GM23248 (cell line): ENCODE results near the gene C14orf93. TPM values are rescaled to one million over a fixed set of nuclear protein-coding genes. Genes with fewer than 3 reads are reported as not detected.
"Not testable (repeated sequence)": the region's sequence is repeated elsewhere in the genome, so short reads cannot be mapped to it uniquely, and the experiment has no call there.

ENCODE experiments used
- DNase-seq: peaks from one replicate; pipeline ENCODE4 v3.0.0-alpha.2; 2015
- H2AFZ ChIP-seq: fragments of 200-600 bp; sonication (generic); 2 replicates; pipeline ENCODE4 v1.6.1; 2016; ENCODE audit warnings: antibody characterized with exemption
- H3F3A ChIP-seq: fragments of 200-600 bp; sonication (generic); 2 replicates; pipeline ENCODE4 v1.6.1; 2016; ENCODE audit warnings: mild to moderate bottlenecking, antibody characterized with exemption, mixed run types; ENCODE audit not compliant: insufficient read depth
- H3K27ac ChIP-seq: fragments of 200-600 bp; sonication (generic); 2 replicates; pipeline ENCODE4 v1.5.1; 2016; ENCODE audit warnings: mild to moderate bottlenecking
- H3K27me3 ChIP-seq: fragments of 200-600 bp; sonication (generic); replicated peaks from 2 replicates; pipeline ENCODE4 v1.6.1; 2016; ENCODE audit warnings: mild to moderate bottlenecking; ENCODE audit not compliant: insufficient read depth
- H3K36me3 ChIP-seq: fragments of 200-600 bp; sonication (generic); 2 replicates; pipeline ENCODE4 v1.6.1; 2016; ENCODE audit warnings: low read depth, mild to moderate bottlenecking
- H3K4me1 ChIP-seq: fragments of 200-600 bp; sonication (generic); 2 replicates; pipeline ENCODE4 v1.6.1; 2016; ENCODE audit warnings: mild to moderate bottlenecking; ENCODE audit not compliant: insufficient read depth
- H3K4me2 ChIP-seq: fragments of 200-600 bp; sonication (generic); one replicate; pipeline ENCODE4 v1.6.1; 2016; ENCODE audit warnings: mild to moderate bottlenecking; ENCODE audit not compliant: unreplicated experiment
- H3K4me3 ChIP-seq: fragments of 200-600 bp; sonication (generic); 2 replicates; pipeline ENCODE4 v1.5.1; 2016; ENCODE audit warnings: mild to moderate bottlenecking
- H3K79me2 ChIP-seq: fragments of 200-600 bp; sonication (generic); 2 replicates; pipeline ENCODE4 v1.6.1; 2016; ENCODE audit warnings: mild to moderate bottlenecking; ENCODE audit not compliant: insufficient read depth
- H3K9ac ChIP-seq: fragments of 200-600 bp; sonication (generic); 2 replicates; pipeline ENCODE4 v1.6.1; 2016; ENCODE audit warnings: mild to moderate bottlenecking
- H3K9me2 ChIP-seq: fragments of 200-600 bp; sonication (generic); 2 replicates; pipeline ENCODE4 v1.6.1; 2016; ENCODE audit warnings: mixed run types, mild to moderate bottlenecking, moderate library complexity; ENCODE audit not compliant: insufficient read depth
- H3K9me3 ChIP-seq: fragments of 200-600 bp; sonication (generic); one replicate; pipeline ENCODE4 v1.6.1; 2017; ENCODE audit warnings: low read depth
- H4K20me1 ChIP-seq: fragments of 200-600 bp; sonication (generic); 2 replicates; pipeline ENCODE4 v1.6.0; 2016; ENCODE audit not compliant: insufficient read depth
- EZH2 ChIP-seq: fragments of 200-600 bp; sonication (generic); IDR thresholded peaks from 2 replicates; pipeline ENCODE4 v1.6.1; 2018; ENCODE audit warnings: antibody characterized with exemption, mild to moderate bottlenecking; ENCODE audit not compliant: insufficient read depth, poor library complexity, severe bottlenecking
- EZH2phosphoT487 ChIP-seq: fragments of 200-600 bp; sonication (generic); IDR thresholded peaks from 2 replicates; pipeline ENCODE4 v1.6.1; 2018; ENCODE audit warnings: antibody characterized with exemption, moderate library complexity, mild to moderate bottlenecking, low read depth; ENCODE audit not compliant: insufficient read depth
- WGBS, 2 experiments: methylation state at CpG; one replicate each; pipeline ENCODE4 v1.1.6; 2015 to 2017; ENCODE audit warnings: low lambda C conversion rate in 2 of 2, low coverage in 1 of 2; ENCODE audit errors: missing lambda C conversion rate in 2 of 2; 5-methylcytosine and 5-hydroxymethylcytosine counted together
- in situ Hi-C: fragments of 300-500 bp; cut with MboI; formaldehyde crosslinking; loops from 2 replicates; pipeline ENCODE4 v1.15.0; 2020
- polyA plus RNA-seq: library from polyadenylated mRNA; unstranded; fragments of >200 nt; fragmentation: Nextera tagmentation; extraction: Ambion mirVana; gene quantifications from 2 replicates; pipeline ENCODE4 v1.2.1, GENCODE V29; 2016
- total RNA-seq: library from RNA; depleted of rRNA; stranded (reverse); fragments of >200 nt; shearing (Covaris generic); gene quantifications from 2 replicates; pipeline ENCODE4 v1.2.3, GENCODE V29; 2014

Gene C14orf93
- total and polyA plus RNA-seq, 2 experiments from 2014 or later, result 3.4 to 7.1 TPM

DNA sequence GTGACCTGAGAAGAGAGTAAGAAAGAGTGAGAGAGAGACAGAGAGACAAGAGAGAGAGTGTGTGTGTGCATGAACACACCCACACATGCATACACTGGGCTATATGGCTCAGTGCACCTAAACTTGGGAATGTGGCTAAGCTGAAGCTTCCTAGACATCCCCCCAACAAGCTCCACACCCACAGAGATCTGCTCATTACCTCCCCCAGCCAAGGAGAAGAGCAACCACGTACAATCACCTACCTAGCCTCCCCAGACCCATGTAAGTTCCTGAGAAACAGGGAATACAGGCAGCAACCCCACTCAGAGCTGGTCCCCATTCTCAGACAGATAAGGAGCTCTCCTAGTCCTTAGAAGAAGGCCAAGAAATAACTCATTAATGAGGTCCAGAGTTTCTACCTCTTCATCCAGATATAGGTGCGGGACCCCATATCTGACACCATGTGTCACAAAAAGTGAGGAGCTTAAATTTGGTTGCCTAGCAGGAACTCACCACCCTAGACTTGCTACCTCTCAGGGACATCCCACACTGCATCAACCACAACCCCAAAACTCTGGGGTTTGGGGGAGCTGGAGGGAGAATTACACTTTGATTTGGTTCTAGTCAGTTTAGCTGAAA, 37.5 kb downstream of the C14orf93 start:
- no peaks in the 10 kb centered on the region; the same call in 1 of the 2 replicates for H4K20me1 ChIP-seq
- H3K9me2 ChIP-seq, result no peaks in the 10 kb centered on the region
- H3K4me3 ChIP-seq, result no peak overlapping the region
- no peak overlapping the region for H3K27ac ChIP-seq
- H3K27me3 ChIP-seq, result no peaks in the 10 kb centered on the region
- H3K4me2 ChIP-seq, result no peak overlapping the region
- H3K9me3 ChIP-seq, result no peaks in the 10 kb centered on the region
- no peak for DNase-seq
- peaks cover 13% of the 10 kb centered on the region for H3K4me1 ChIP-seq
- H3K79me2 ChIP-seq, result peaks cover 9% of the 10 kb centered on the region
- H3F3A ChIP-seq, result peaks cover 6% of the 10 kb centered on the region
- peaks cover 48% of the 10 kb centered on the region for H3K36me3 ChIP-seq
- no peak overlapping the region for H2AFZ ChIP-seq
- 96 to 98% methylated on average over 2 of the region's 2 CpGs for WGBS, 2 experiments
- TF ChIP-seq EZH2phosphoT487 (no peak), EZH2 (no peak)
- in situ Hi-C loops, result no loop called here
- no peak overlapping the region for H3K9ac ChIP-seq

DNA sequence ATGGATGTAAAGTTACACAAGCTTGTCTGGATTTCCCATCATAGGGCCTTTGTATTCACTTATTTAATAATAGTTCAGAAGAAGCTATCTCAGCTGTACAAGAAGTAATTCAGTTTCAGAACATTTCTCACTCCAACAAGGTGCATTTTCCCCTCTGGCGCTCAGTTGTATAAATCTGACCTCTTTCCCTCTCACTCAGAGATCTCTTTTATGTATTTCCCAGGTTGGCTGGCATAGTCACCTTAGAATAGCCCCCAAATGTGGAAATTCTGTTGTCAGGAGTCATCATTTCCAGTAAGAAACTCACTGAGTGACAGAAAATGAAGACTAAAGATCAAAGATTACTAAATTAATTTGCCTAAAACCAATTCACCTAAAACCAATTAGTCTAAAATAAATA, 38.8 kb downstream of the C14orf93 start:
- Histone ChIP-seq H2AFZ (no peak overlapping the region), H3K27me3 (no peaks in the 10 kb centered on the region), H3K27ac (no peak overlapping the region), H3K4me1 (no peaks in the 10 kb centered on the region), H4K20me1 (no peaks in the 10 kb centered on the region; the same call in 1 of the 2 replicates), H3F3A (no peaks in the 10 kb centered on the region; the same call in 1 of the 2 replicates), H3K79me2 (no peaks in the 10 kb centered on the region; the same call in none of the 2 replicates), H3K4me2 (no peak overlapping the region), H3K9me3 (no peaks in the 10 kb centered on the region), H3K36me3 (peaks cover 48% of the 10 kb centered on the region), H3K9ac (no peak overlapping the region), H3K9me2 (no peaks in the 10 kb centered on the region), H3K4me3 (no peak overlapping the region)
- in situ Hi-C loops, result no loop called here
- no peak for DNase-seq
- no peak for TF ChIP-seq EZH2
- TF ChIP-seq EZH2phosphoT487, result no peak
- WGBS, 2 experiments, result 97 to 100% methylated on average over 1 of the region's 1 CpG

DNA sequence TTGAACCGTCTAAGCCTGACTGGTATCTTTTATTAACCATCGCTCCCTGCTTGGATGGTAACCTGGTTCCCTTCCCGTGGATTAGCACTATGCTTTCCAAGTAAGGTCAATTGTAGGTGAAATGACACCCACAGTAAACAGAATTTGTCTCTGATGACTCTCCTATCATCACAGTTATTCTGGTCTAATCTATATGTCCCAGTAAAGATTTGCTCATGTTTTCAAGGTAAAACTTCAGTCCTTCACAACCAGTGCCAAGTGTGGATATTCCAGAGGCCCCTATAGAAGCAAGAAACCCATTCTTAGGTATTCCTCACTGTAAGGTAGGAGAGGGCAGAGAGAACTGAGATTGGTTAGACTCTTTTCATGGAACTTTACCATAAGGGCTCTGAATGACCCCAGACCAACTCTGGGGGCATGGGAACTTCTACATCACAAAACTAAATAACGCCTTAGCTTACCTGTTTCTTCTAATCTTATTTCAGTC, 43.1 kb downstream of the C14orf93 start:
- Histone ChIP-seq H3K27ac (no peak overlapping the region), H4K20me1 (no peaks in the 10 kb centered on the region), H3K27me3 (no peaks in the 10 kb centered on the region), H3K9me2 (no peaks in the 10 kb centered on the region), H3K4me2 (no peak overlapping the region), H3F3A (peaks cover 11% of the 10 kb centered on the region), H3K36me3 (peaks cover 8% of the 10 kb centered on the region), H3K4me3 (no peak overlapping the region), H3K9ac (no peak overlapping the region), H3K79me2 (no peaks in the 10 kb centered on the region), H3K9me3 (no peaks in the 10 kb centered on the region), H2AFZ (no peak overlapping the region), H3K4me1 (no peaks in the 10 kb centered on the region)
- WGBS, 2 experiments, result 55 to 59% methylated on average over 4 of the region's 4 CpGs
- DNase-seq, result no peak
- TF ChIP-seq EZH2 (no peak), EZH2phosphoT487 (no peak)
- in situ Hi-C loops, result no loop called here

DNA sequence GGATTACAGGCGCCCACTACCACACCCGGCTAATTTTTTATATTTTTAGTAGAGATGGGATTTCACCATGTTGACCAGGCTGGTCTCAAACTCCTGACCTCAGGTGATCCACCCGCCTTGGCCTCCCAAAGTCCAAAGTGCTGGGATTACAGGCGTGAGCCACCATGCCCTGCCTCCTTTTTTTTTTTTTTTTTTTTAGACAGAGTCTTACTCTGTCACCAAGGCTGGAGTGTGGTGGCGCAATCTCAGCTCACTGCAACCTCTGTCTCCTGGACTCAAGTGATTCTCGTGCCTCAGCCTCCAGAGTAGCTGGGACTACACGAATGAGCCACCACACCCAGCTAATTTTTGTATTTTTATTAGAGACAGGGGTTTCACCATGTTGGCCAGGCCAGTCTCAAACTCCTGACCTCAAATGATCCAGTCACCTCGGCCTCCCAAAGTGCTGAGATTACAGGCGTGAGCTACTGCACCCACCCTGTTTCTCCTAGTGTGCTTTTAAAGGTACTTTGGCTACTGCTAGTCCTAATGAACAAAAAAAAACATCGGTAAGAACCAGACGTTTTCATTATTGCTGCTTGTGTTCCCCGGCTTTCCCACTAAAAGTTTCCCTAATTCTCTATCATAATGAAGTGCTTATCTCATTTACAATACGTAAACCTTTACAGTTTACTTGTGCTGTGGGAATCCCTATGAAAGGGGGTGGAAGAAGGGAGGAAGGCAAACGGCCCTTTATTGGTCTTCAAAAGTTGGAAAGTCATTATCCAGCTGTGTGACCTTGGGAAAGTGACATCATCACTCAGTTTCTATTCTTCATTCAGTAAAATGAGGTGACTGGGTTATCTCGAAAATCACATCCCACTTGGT, 43.8 kb downstream of the C14orf93 start:
- DNase-seq, H3K27me3 ChIP-seq, H3K36me3 ChIP-seq, H3K9me2 ChIP-seq, H3K4me2 ChIP-seq, H3K27ac ChIP-seq, in situ Hi-C loops, H2AFZ ChIP-seq, H4K20me1 ChIP-seq, H3K4me3 ChIP-seq, H3K4me1 ChIP-seq, H3K79me2 ChIP-seq, H3K9me3 ChIP-seq, H3K9ac ChIP-seq: not testable (repeated sequence)
- 63 to 68% methylated on average over 15 of the region's 15 CpGs for WGBS, 2 experiments
- peaks cover 14% of the 10 kb centered on the region for H3F3A ChIP-seq
